HUDEP-2 (cell line): Measurements from ENCODE around the gene SEMG1.

Source experiments
- DNase-seq, 76 experiments: peaks; one replicate each; lab custom pipeline; 2025; ENCODE audit not compliant: unreplicated experiment in 76 of 76; lab: John Stamatoyannopoulos, UW

Gene SEMG1

DNA sequence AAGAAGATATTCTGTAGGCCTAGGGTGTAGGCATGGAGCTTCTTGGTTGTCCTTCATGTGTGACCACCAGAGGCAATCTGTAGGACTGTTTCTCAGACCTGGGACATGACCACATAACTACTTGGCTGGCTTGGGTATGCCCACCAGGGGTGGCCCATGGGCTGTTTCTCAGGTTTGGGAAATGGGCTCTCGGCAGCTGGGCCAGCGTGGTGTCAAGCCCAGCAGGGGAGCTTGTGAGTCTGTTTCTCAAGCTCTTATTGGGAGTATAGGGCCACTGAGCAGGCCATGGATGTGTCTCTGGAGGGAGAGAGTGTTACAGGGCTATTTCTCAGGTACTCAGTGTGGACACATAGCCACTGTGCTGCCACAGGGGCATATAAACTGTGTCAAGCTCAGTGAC, 11.8 kb downstream of the SEMG1 start:
- DNase-seq: no peak

DNA sequence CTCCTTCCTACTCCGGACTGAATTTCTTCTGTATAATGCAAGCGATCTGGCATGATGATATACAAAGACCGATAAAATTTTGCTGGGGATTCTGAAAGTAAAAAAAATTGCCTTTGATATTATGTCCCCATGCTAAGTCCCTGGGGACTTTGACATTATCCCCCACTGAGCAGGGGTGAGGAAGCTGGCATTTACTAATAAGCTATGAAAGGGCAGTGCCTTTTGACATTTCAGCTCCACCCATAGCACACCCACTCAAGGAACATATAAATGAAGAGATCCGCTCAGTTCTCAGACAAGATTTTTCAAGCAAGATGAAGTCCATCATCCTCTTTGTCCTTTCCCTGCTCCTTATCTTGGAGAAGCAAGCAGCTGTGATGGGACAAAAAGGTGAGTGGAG, 14.2 kb downstream of the SEMG1 start, which contains the start of gene SEMG2:
SEMG2 (plus strand) TSS at position 298 of the 400 bp plus-strand sequence; CDS start at position 315, 17 bp downstream.
- DNase-seq: no peak

DNA sequence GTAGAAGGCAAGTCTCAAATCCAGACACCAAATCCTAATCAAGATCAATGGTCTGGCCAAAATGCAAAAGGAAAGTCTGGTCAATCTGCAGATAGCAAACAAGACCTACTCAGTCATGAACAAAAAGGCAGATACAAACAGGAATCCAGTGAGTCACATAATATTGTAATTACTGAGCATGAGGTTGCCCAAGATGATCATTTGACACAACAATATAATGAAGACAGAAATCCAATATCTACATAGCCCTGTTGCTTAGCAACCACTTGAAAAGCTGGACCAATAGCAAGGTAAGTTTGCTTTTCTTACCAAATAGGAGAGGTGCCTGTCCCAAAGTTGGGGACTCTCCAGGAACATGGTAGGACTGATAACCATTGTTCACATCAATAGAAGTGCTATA, 16.3 kb downstream of the SEMG1 start:
- no peak for DNase-seq

DNA sequence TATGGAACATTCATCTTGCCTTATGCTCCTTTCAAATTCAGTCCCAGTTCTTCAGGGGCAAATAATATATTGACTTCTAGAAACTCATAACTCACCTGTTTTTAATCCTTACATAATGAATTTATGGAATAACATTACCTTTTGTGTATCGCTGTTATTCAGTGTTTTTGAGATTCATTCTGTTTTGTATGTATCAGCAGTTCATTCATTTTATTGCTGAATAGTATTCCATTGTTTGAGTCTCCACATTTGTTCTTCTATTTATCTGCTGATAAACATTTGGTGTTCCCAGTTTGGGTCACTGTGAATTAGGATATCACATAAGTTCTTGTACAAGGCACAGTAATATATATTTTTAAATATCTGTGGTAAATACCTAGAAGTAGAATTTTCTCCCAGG, 19.5 kb downstream of the SEMG1 start:
- DNase-seq: no peak

DNA sequence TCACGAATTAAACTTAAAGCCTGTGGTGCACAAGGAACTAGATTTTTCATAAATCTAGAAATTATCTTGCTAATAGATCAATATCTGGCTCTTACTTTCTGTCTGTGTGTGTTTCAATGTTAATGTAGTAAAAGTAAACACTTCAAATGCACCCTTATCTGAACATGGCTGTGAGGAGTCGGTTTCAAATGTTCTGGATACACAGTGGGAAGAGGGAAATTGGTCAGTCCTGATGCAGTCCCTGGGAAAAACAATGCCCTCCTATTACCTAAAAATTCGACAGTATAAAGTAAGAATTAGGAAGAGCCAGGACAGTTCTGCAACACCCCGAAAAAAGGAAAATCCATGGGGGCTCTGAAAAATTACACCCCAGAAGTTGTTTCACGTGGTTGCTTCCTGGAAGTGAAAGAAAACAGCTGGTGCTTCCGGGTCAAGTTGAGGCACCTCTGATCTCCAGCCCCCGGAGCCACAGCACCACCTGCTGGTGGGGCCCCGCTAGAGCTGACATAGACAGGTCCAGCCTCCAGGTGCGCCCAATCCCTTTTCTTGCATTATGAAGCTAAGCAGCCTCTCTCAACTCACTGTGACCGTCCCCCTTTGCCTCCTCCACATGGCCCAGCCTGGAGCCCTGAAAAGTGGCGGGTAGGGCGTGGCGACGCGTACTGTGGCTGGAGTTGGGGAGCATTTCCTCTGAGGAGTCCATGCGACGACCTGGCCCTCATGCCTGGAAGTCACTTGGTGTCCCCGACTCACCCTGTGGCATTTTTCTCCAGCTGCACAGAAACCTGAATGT, 22.6 kb downstream of the SEMG1 start:
- peak in 57 of 76 experiments; percentile 1 to 57 (median 38) for DNase-seq

DNA sequence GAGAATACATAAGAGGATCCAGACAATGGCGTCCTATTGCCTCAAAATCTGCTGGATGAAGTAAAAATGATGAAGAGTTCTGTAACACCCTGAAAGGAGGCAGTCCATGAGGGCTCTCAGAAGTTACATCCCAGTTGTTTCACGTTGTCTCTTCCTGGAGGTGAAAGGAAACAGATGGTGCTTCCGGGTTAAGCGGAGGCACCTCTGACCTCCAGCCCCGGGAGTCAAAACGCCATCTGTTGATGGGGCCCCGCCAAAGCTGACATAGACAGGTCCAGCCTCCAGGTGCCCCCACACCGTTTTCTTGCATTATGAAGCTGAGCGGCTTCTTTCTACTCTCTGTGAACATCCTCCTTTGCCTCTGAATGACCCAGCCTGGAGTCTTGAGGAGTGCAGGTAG, 23.8 kb downstream of the SEMG1 start:
- DNase-seq: no peak

DNA sequence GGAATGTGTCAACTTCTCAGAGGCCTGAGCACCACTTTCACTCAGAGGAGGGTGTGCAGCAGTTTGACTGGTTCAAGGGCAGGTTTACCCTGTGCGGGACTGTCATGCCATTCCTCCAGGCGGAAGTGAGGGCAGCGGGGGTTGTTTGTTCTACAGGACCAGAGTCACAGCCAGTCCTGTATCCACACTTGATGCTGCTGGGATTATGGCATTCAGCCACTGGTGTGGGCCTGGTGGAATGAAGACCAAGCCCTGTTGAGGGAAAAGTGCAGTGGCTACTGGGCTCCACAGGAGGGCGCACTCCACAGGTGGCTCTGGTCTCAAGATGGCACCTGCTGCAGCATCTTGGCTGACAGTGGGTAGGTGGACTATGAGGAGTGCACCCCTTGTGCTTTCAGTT, 29.2 kb downstream of the SEMG1 start:
- peak in 9 of 76 experiments; percentile 2 to 16 (median 4) for DNase-seq

DNA sequence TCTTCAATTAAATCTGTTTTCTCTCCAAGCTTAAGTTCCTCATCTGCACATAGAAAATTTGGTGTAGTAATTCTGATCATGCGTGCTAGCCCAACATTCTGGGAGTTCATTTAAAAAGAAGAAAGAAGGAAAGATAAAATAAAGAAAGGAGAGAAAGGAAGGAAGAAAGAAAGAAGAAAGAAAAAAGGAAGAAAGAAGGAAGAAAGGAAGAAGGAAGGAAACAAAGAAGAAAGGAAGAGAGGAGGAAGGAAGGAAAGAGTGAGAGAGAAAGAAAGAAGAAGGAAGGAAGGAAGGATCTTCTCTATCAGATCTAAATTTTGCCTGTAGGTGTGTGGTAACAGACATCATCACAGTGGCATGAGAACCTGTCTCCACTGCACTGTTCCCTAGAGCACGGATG, 31.3 kb downstream of the SEMG1 start:
- no peak for DNase-seq

DNA sequence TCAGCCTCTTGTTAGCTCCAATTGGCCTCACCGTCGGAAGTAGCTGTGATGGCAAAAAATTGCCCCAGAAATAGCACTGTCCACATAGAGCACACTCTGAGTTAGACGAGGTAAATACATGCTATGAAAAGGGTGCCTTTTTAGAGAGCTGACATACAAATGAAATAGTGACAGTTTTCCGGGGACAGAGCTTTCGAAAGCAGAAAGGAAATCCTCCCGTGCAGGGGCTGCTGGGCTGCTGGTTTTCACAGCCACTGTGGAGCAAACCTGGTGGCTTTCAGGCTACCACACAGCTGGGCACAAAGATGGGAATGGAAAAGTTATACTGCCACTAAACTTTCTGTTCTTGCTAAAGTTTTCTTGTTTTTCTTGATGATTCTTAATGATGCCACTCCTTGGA, 39.3 kb downstream of the SEMG1 start:
- DNase-seq: no peak

DNA sequence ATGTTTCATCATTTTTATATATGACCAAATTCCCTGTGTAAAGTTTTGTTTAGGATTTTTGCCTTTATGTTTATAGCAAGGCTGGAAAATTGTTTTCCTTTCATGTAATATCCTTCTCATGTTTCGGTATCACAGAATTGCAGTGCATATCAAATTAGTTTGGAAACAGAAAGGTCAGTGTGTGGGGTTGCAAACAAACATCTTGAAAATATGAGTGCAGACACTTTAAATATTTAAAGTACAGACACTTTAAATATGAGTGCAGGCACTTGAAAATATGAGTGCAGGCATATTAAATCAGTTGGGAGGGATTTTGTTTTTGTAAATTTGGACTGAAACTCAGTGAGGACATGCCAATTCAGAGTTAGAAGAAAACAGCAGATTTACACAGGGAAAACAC, 41.0 kb downstream of the SEMG1 start:
- no peak for DNase-seq

DNA sequence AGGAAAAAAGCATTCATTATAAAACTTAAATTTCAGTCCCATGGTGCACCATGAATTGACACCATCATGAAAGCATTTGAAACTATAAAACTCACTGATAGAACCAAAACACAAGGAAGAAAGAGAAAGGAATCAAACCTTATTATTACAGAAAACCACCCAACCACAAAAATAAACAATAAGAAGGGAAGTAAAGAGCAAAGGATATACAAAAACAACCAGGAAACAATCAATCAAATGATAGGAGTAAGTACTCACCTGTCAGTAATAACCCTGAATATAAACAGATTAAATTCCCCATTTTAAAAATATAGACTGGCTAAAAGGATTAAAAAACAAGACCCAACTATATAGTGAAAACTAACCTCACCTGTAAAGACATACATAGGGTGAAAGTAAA, 41.8 kb downstream of the SEMG1 start:
- DNase-seq: no peak

DNA sequence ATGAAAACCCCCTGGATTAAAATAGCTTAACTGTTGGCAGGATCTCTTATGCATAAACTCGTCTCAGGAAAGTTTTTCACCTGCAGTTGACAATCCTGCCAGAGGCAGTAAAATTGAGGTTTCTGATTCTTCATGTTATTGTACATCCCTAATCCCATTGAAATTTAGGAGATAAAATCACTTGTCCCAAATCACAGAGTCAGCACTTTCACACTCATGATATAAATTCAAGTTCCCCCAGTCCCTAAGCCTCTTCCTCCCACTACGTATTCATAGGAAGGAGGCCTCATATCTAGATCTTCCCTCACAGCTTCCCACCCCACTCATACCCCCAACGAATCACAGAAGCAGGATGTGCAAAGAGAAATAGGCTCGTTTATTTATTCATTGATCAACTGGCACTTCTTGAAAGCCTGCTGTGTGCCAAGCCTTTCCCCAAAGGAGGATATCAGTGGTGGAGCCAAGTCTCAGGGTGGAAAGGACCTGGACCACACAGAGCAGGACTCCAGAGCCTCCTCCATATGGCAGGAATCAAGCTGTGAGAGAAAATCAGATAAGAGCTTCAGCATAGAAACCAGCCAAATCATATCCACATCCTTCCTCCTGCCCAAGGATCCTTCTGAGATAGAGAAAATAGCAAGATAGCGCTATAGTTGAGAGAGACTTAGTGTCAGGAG, 45.2 kb downstream of the SEMG1 start:
- no peak for DNase-seq

DNA sequence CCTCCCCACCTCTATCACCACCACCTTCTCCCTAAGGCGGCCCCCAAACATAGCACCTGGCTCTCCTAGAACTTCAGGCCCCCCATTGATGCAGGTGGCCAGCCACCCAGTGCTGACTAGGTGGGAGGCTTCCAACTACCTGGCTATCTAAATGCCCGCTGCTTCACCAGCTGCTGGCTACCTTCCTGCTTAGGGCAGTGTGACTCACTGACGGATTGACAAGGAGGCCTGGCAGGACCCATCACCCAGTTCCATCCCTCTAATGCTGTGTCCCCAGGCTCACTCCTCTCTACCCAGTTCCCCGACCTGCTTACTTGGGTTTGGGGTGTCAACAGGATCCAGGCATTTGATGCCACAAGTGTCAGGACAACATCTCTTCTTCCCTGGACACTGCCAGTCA, 46.4 kb downstream of the SEMG1 start:
- DNase-seq: no peak

DNA sequence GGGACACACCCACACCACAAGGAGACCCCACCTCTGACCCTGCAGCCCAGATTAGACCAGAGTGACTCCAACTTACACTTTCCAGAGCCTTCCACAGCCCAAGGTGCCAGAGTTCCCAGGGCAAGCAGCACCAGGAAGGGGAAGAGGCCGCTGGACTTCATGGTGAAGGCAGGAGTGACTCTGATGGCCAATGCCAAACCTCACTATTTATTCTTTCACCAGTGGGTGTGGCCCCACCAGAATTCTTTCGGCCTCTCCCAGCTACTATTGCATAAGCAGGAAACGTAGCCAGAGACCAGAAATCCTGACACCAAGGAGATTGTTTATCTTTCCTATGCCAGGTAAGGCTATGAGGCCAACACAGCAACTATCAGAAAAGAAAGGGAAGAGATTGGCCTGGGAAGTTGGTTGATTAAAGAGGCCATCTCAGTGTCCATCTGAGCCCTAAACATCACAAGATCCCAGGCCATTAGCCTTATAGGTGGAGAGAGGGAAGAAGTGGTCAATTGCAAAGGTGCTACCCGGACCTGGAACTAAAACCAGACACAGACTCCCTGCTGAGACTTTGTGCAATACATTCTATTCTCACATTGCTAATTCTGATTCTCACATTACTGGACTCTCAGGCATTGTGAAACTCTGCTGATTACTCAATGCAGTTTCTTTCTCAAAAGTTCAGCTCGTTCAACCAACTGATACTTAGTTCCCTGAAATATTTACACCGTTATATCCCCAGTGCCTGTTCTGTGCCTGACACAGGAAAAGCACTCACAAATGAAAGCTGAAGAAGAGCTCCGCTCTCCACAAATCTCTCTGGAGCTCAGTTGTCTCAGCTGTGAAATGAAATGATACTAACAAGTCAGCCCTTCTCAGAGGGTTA, 47.8 kb downstream of the SEMG1 start, which contains the start of gene SLPI:
SLPI (minus strand) TSS at position 182 of the 880 bp plus-strand sequence; CDS start at position 161, 21 bp downstream.
- no peak for DNase-seq

DNA sequence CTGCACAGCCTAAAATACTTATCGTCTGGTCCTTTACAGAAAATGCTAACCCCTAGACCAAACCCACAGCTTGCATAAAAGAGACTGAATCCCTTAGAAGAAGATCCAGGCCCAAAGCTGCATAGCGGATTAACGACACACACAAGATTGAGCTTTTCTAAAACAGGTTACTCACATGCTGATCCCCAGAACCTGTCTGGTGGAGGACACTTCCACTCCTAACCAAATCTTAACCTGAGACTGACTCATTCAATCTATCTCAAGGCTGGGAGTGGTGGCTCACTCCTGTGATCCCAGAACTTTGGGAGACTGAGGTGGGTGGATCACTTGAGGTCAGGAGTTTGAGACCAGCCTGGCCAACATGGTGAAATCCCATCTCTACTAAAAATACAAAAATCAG, 50.3 kb downstream of the SEMG1 start:
- DNase-seq: no peak

DNA sequence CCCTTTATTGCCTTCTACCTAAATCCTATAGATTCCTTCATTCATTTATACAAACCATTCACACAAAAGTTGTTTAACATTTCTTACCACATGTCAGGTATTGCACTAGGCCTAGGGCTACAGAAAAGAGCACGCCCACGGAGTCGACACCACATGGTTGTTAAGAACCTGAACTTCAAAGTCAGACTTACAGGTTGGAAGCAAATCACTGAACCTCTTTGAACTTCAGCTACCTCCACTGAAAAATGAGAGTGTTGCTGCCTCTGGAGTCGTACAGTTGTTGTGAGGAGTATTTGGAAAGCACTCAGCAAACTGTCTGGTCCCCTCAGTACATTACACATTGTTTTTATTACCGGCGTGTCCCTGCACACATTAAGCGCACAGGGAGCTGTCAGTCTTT, 50.9 kb downstream of the SEMG1 start:
- no peak for DNase-seq

DNA sequence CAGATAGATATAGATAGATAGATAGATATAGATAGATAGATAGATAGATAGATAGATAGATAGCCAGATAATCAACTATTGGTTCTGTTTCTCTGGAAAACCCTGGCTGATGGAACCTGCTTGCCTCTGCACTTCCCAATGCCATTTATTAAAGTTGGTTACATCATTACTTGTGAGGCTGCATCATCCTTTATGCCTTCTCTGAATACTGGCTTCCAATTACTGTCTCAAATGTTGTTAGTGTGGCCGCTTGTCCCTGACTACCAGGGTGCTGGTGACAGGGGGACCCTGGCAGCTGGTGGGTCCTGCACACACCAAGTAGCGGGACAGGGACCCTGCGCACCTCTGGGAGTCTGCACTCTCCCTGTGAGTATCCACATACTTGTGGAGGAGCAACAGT, 51.4 kb downstream of the SEMG1 start:
- DNase-seq: no peak

DNA sequence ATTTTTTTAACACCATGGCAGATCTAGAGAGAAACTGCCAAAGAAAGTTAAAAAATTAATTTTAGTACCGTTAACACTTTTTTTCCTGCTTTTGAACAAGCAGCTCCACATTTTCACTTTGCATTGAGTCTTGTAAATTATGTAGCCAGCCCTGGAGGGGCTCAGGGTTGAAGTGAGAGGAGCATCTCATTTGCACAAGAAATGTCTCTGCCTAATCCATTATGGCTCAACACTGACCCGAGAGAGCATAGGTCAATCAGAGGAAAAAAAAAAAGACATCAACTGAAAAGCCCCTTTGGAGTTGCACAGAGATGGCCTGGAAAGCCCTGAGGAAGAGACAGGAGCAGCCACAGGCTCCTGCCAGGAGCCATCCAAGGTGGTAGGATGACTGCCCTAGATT, 51.8 kb downstream of the SEMG1 start:
- DNase-seq: no peak
